Prostate gland (tissue), 2 donors: ENCODE results near the gene NPEPPS.
"Not testable (repeated sequence)": the region's sequence is repeated elsewhere in the genome, so short reads cannot be mapped to it uniquely, and the experiment has no call there.

ENCODE experiments used
- POLR2AphosphoS5 ChIP-seq: sonication (generic); formaldehyde crosslinking; IDR thresholded peaks from one replicate; pipeline ENCODE4 v1.6.1; 2017; ENCODE audit warnings: antibody characterized with exemption
- TF ChIP-seq, protein P1 (sequence below), 4 experiments: fragments of 200-600 bp in 2 of 4; fragments of 450-650 bp in 2 of 4; sonication (generic) in 2 of 4; IDR thresholded peaks; 1 replicate in 3 of 4; 2 replicates in 1 of 4; pipeline ENCODE4 v1.5.1; 2016 to 2019; ENCODE audit warnings: antibody characterized with exemption in 4 of 4, mild to moderate bottlenecking in 2 of 4, moderate library complexity in 2 of 4

DNA sequence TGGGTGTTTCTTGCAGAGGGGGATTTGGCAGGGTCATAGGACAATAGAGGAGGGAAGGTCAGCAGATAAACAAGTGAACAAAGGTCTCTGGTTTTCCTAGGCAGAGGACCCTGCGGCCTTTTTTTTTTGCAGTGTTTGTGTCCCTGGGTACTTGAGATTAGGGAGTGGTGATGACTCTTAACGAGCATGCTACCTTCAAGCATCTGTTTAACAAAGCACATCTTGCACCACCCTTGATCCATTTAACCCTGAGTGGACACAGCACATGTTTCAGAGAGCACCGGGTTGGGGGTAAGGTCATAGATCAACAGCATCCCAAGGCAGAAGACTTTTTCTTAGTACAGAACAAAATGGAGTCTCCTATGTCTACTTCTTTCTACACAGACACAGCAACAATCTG lies 25.2 kb downstream of the NPEPPS start:
- TF ChIP-seq, protein P1, sequence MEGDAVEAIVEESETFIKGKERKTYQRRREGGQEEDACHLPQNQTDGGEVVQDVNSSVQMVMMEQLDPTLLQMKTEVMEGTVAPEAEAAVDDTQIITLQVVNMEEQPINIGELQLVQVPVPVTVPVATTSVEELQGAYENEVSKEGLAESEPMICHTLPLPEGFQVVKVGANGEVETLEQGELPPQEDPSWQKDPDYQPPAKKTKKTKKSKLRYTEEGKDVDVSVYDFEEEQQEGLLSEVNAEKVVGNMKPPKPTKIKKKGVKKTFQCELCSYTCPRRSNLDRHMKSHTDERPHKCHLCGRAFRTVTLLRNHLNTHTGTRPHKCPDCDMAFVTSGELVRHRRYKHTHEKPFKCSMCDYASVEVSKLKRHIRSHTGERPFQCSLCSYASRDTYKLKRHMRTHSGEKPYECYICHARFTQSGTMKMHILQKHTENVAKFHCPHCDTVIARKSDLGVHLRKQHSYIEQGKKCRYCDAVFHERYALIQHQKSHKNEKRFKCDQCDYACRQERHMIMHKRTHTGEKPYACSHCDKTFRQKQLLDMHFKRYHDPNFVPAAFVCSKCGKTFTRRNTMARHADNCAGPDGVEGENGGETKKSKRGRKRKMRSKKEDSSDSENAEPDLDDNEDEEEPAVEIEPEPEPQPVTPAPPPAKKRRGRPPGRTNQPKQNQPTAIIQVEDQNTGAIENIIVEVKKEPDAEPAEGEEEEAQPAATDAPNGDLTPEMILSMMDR (IDR thresholded peaks at IDR 0.05): not testable (repeated sequence)
- TF ChIP-seq POLR2AphosphoS5: not testable (repeated sequence)
